Smooth muscle cell (in vitro differentiated cells): ENCODE data around the gene C9orf50. TPM values are rescaled to one million over a fixed set of nuclear protein-coding genes. Genes with fewer than 3 reads are reported as not detected.
"Not testable (repeated sequence)": the region's sequence is repeated elsewhere in the genome, so short reads cannot be mapped to it uniquely, and the experiment has no call there.

Experiments
- DNase-seq: peaks from one replicate; lab custom pipeline; 2025; ENCODE audit not compliant: unreplicated experiment; lab: John Stamatoyannopoulos, UW
- H2AFZ ChIP-seq: fragments of 200-600 bp; sonication (generic); 2 replicates; pipeline ENCODE4 v1.6.0; 2016; ENCODE audit warnings: antibody characterized with exemption, low read depth, mild to moderate bottlenecking
- H3F3A ChIP-seq: fragments of 200-600 bp; sonication (generic); 2 replicates; pipeline ENCODE4 v1.6.0; 2017; ENCODE audit warnings: antibody characterized with exemption, low read depth
- H3K27ac ChIP-seq: fragments of 200-600 bp; sonication (generic); 2 replicates; pipeline ENCODE4 v1.5.1; 2016; ENCODE audit warnings: low read depth, mild to moderate bottlenecking
- H3K27me3 ChIP-seq: fragments of 200-600 bp; sonication (generic); 2 replicates; pipeline ENCODE4 v1.6.1; 2016; ENCODE audit warnings: low read depth, mild to moderate bottlenecking
- H3K36me3 ChIP-seq: fragments of 200-600 bp; sonication (generic); 2 replicates; pipeline ENCODE4 v1.5.1; 2016; ENCODE audit warnings: low read depth
- H3K4me1 ChIP-seq: fragments of 200-600 bp; sonication (generic); 2 replicates; pipeline ENCODE4 v1.5.1; 2016; ENCODE audit warnings: low read depth
- H3K4me2 ChIP-seq: fragments of 200-600 bp; sonication (generic); 2 replicates; pipeline ENCODE4 v1.6.0; 2016; ENCODE audit warnings: mild to moderate bottlenecking
- H3K4me3 ChIP-seq: fragments of 200-600 bp; sonication (generic); 2 replicates; pipeline ENCODE4 v1.5.1; 2016; ENCODE audit warnings: mild to moderate bottlenecking
- H3K79me2 ChIP-seq: fragments of 200-600 bp; sonication (generic); 2 replicates; pipeline ENCODE4 v1.6.0; 2016; ENCODE audit warnings: low read depth, mild to moderate bottlenecking
- H3K9ac ChIP-seq: fragments of 200-600 bp; sonication (generic); 2 replicates; pipeline ENCODE4 v1.6.0; 2016; ENCODE audit warnings: low read depth
- H3K9me3 ChIP-seq: fragments of 200-600 bp; sonication (generic); replicated peaks from 2 replicates; pipeline ENCODE4 v1.5.1; 2016; ENCODE audit warnings: low read depth
- H4K20me1 ChIP-seq: fragments of 200-600 bp; sonication (generic); 2 replicates; pipeline ENCODE4 v1.6.0; 2016; ENCODE audit warnings: low read depth
- CTCF ChIP-seq: fragments of 200-600 bp; sonication (generic); IDR thresholded peaks from 2 replicates; pipeline ENCODE4 v1.5.1; 2017; ENCODE audit warnings: borderline replicate concordance, mild to moderate bottlenecking, antibody characterized with exemption; ENCODE audit not compliant: insufficient read depth, poor library complexity, severe bottlenecking
- WGBS: methylation state at CpG from one replicate; pipeline ENCODE4 v1.1.7; 2016; ENCODE audit warnings: low lambda C conversion rate; 5-methylcytosine and 5-hydroxymethylcytosine counted together
- polyA plus RNA-seq: library from polyadenylated mRNA; unstranded; fragments of >200 nt; fragmentation: Nextera tagmentation; extraction: Ambion mirVana; gene quantifications from 2 replicates; pipeline ENCODE4 v1.2.1, GENCODE V29; 2016
- total RNA-seq: library from RNA; depleted of rRNA; stranded (reverse); fragments of >200 nt; gene quantifications from 2 replicates; pipeline ENCODE4 v1.2.3, GENCODE V29; 2014

Gene C9orf50
- total and polyA plus RNA-seq, 2 experiments from 2014 or later: 0.59 TPM; not detected in 1

GRCh38 chr9:129665389-129665775 lies 44.5 kb upstream of the C9orf50 start, which contains the start of gene PRRX2:
Gene PRRX2, plus strand, starts transcription at chr9:129665647. Its CDS starts 221 bp downstream, at chr9:129665868.
- no peak for TF ChIP-seq CTCF
- peak within 1 kb of the TSS; percentile 45 for H3K27ac ChIP-seq
- peak within 1 kb of the TSS; percentile 39 for H3K9ac ChIP-seq
- H2AFZ ChIP-seq: peak within 1 kb of the TSS; percentile 87
- peaks cover 13% of the 10 kb centered on the region for H3F3A ChIP-seq
- H3K4me2 ChIP-seq: peak within 1 kb of the TSS; percentile 91
- DNase-seq: peak; percentile 50
- peaks cover 22% of the 10 kb centered on the region for H4K20me1 ChIP-seq
- WGBS: no CpG with 5 or more reads among the region's 37 CpGs
- peaks cover 37% of the 10 kb centered on the region for H3K79me2 ChIP-seq
- H3K36me3 ChIP-seq: no peaks in the 10 kb centered on the region
- H3K27me3 ChIP-seq: no peaks in the 10 kb centered on the region
- peaks cover 7% of the 10 kb centered on the region for H3K4me1 ChIP-seq
- H3K4me3 ChIP-seq: peak within 1 kb of the TSS; percentile 57
- H3K9me3 ChIP-seq: no peaks in the 10 kb centered on the region

- Histone ChIP-seq H3K27ac (peak overlapping the region; percentile 45), H3K9ac (no peak overlapping the region)
- DNase-seq: peak; percentile 50
Observed at GRCh38 chr9:129664746-129665388, 44.0 kb upstream of the C9orf50 start.

GRCh38 chr9:129662239-129662638 lies 41.3 kb upstream of the C9orf50 start:
- H3K4me1 ChIP-seq, H3K9ac ChIP-seq, H3K27ac ChIP-seq, H3K36me3 ChIP-seq, H2AFZ ChIP-seq, DNase-seq, H3K27me3 ChIP-seq, H3K9me3 ChIP-seq, H3K4me3 ChIP-seq, H4K20me1 ChIP-seq, H3K4me2 ChIP-seq: not testable (repeated sequence)
- WGBS: 98% methylated on average over 3 of the region's 3 CpGs
- H3F3A ChIP-seq: peaks cover 13% of the 10 kb centered on the region
- H3K79me2 ChIP-seq: peaks cover 12% of the 10 kb centered on the region

More at GRCh38 chr9:129664746-129665388, 44.0 kb upstream of the C9orf50 start:
- no peak for TF ChIP-seq CTCF
- H3K79me2 ChIP-seq: peaks cover 32% of the 10 kb centered on the region
- H3K27me3 ChIP-seq: no peaks in the 10 kb centered on the region
- peaks cover 17% of the 10 kb centered on the region for H4K20me1 ChIP-seq
- peak overlapping the region; percentile 91 for H3K4me2 ChIP-seq
- no peaks in the 10 kb centered on the region for H3K9me3 ChIP-seq
- peak overlapping the region; percentile 57 for H3K4me3 ChIP-seq
- no peaks in the 10 kb centered on the region for H3K36me3 ChIP-seq
- 9% methylated on average over 20 of the region's 36 CpGs for WGBS
- peaks cover 13% of the 10 kb centered on the region for H3F3A ChIP-seq
- H2AFZ ChIP-seq: peak overlapping the region; percentile 87
- H3K4me1 ChIP-seq: peaks cover 7% of the 10 kb centered on the region

- no peaks in the 10 kb centered on the region for H4K20me1 ChIP-seq
- H3K36me3 ChIP-seq: no peaks in the 10 kb centered on the region
- no peak overlapping the region for H3K9ac ChIP-seq
- no peak overlapping the region for H2AFZ ChIP-seq
- peaks cover 13% of the 10 kb centered on the region for H3F3A ChIP-seq
- WGBS: 96% methylated on average over 2 of the region's 2 CpGs
- no peaks in the 10 kb centered on the region for H3K79me2 ChIP-seq
- no peak overlapping the region for H3K27ac ChIP-seq
- DNase-seq: no peak
- H3K4me1 ChIP-seq: no peaks in the 10 kb centered on the region
- no peak for TF ChIP-seq CTCF
- H3K4me2 ChIP-seq: no peak overlapping the region
- H3K9me3 ChIP-seq: no peaks in the 10 kb centered on the region
- no peak overlapping the region for H3K4me3 ChIP-seq
- no peaks in the 10 kb centered on the region for H3K27me3 ChIP-seq
Observed at GRCh38 chr9:129661029-129661428, 40.1 kb upstream of the C9orf50 start.
